Daoy (cell line): ENCODE results near the gene LIPC. TPM values are rescaled to one million over a fixed set of nuclear protein-coding genes. Genes with fewer than 3 reads are reported as not detected.
"Not testable (repeated sequence)": the region's sequence is repeated elsewhere in the genome, so short reads cannot be mapped to it uniquely, and the experiment has no call there.

Experiments
- DNase-seq: peaks from one replicate; pipeline ENCODE4 v3.0.0-alpha.2; 2015; ENCODE audit warnings: low read depth
- total RNA-seq: library from RNA; depleted of rRNA; stranded (reverse); fragments of >200 nt; shearing (Covaris generic); gene quantifications from 2 replicates; pipeline ENCODE4 v1.2.3, GENCODE V29; 2014

Gene LIPC
- total RNA-seq, 1 experiment from 2014 or later, result 0.74 TPM

DNA sequence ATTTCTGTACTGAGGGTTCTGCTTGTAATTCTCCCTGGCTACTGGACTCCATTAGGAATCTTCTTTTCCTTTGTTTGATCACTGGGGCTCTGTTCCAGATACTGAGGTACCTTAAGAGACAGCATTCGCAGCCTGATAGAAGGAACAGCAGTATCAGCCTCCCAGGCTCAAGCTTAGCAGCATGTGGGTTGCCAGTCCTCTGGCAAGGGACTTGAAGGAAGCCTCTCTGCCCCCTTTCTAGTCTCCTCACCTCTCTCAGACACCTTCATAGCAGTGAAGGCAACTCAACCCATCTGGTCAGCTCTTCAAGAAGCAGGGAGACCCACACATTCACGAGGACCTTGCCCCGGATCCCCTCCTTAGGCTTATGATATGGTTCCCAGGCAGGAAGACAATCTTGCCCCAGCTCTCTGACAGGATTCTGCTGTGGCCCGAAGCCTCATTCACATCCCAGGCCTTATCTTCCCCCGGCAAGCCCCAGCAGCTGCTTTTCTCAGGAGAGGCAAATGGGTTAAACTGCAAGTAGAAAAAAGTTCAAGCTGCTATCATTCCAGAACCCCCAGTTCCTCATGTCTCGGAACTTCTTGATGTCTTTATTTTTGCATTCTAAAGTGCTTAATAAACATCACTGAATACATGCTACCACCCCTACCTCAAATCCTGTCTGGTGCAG, 153.1 kb downstream of the LIPC start:
- no peak for DNase-seq

DNA sequence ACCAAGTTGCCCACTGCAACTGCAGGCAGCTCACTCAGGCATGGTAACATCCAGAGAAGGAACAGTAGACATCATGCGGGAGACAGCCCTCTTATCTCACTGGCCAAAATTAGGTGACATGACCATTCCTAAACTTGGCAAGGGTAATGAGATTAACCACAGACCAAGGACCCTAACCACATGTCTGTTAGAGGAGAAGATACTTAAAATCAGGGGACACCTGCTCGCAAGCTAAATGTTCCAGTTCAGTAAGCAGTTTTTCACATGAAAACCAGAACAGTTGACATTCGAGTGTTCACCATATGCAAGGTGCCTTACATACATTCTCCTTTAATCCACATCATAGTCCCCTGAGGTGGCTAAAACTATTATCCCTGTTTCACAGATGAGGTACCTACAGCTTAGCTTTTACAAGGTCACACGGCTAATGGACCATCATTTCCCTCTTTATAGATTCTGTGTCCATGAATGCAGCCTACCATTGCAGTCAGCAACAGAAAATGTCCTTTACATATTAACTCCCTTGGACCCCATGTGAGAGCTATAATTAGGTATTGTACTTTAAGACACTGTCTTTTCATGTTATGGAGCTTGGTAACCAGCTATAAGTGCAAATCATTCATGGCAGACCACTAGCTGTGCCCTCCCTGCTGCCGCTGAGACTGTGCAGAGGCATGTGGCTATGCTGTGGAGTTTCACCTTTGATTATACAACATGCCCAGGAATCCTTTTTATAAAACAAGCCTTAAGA, 154.1 kb downstream of the LIPC start:
- DNase-seq, result no peak

DNA sequence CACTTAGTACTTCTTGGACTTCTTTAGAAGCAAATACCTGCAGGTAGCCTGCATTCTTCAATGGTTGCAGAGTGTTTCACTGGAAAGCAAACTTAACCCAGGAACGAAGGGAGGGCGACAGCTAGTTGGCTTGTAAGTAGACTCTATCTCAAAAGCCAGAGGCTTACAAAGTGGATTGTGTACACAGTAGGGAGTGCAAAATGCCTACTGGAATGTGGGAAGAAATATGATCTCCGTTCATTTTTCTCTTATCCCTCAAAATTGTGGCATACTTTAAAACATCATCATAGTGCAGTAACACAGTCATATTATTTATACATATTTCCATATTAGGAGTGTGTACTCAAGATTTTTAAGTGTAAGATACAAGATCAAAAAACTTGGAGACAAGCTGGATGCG, 155.7 kb downstream of the LIPC start:
- DNase-seq, result no peak

DNA sequence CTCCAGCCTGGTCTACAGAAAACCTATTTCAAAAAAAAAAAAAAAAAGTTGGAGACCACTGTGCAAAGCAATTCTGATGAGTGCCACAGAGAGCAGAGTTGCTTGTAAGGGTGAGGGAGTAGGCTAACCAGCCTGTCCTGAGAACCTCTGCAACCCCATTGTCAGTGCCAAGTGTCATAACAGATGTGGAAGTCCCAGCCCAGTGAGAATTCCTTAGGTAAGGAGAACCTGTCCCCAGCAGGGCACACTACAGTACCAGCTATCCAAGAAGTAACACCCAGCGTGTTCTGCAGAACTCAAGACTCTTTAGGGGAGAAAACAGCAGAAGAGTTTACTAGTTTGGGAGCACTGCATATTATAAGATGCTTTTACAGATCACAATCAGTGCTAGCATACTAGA, 156.3 kb downstream of the LIPC start:
- no peak for DNase-seq

DNA sequence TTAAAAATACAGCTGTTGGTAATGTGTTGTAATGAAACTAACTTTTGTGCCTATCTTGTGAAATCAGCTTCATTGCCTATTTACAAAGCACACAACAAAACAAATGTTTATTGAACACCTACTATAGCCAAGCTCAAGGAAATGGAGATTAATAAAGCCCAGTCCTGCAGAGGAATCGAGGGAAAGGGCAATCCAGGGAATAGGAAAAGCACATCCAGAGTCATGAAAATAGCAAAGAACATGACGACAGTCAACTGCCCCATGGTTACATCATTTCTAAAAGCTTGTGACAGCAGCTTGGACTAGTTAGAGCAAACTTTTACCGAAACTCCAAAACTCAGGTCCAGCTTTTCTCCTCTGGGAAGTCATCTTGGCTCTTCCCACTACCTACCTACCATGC, 157.3 kb downstream of the LIPC start:
- DNase-seq, result no peak

DNA sequence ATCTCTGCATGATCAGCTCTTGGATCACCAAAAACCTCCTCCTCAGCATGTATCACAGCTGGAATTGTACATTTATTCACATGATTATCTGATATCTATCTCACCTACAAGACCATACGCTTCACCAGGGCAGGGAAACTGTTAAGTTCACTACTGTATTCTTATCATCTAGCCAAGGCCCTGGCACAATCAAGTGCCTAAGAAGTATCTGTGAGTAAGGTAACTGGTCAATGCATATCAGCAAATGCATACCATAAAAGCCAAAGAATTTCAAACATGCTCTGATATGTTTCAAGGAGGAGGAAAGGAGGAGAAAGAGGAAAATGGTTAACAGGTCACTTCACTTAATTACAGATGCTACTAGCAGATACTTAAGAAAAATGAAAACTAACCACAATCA, 158.4 kb downstream of the LIPC start:
- no peak for DNase-seq

DNA sequence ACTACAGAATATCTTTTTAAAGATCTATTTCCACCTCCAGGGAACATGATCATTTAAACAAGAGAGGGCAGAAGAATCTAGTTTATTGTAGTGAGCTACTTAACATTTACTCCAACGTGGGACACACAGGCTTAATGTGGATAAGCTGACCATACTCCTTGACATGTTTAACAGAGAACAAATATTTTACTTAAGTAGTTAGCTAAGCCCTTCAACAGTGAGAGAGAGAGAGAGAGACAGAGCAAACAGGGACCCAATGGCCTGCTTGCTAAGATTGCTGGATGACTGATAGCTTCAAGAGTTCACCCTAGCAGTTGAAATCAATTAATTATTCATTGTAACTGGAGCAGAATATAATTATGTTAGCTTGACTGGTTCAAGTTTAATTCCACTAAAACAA, 159.1 kb downstream of the LIPC start:
- no peak for DNase-seq

DNA sequence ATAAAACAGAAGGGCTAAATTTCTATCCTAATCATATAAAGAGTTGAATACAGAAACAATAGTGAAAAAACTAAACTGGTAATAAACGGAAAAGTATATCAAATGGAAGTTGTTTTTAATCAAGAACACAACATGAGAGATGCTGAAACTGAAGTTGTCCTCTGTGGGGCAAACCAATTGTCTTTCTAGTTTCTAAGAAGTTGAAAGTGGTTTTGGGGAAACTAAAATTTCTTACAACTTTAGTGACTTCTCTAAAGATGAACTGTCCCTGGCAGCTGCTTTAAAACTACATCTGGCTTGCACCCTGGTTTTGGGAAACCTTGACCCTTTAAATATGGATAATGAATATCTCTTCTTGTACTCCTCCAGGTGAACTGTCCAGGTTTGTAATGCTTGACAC, 162.1 kb downstream of the LIPC start:
- no peak for DNase-seq

DNA sequence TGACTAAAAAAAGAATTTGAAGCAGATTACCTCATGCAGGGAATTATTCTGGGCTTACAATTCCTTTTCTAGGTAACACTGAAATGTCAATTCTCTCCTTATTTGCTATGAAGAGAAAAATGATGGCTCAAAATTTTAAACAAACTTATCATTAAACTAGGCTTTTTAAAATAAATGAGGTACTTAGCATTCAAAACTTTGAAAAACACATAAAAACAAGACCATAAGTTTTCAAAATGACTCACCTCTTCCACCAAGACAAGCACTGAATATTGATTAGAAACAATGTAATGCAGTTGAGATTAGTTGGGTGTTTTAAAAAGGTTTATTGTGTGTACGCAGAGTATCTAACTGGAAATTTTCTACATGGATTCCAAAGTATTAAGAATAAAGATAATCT, 163.1 kb downstream of the LIPC start:
- DNase-seq, result no peak

DNA sequence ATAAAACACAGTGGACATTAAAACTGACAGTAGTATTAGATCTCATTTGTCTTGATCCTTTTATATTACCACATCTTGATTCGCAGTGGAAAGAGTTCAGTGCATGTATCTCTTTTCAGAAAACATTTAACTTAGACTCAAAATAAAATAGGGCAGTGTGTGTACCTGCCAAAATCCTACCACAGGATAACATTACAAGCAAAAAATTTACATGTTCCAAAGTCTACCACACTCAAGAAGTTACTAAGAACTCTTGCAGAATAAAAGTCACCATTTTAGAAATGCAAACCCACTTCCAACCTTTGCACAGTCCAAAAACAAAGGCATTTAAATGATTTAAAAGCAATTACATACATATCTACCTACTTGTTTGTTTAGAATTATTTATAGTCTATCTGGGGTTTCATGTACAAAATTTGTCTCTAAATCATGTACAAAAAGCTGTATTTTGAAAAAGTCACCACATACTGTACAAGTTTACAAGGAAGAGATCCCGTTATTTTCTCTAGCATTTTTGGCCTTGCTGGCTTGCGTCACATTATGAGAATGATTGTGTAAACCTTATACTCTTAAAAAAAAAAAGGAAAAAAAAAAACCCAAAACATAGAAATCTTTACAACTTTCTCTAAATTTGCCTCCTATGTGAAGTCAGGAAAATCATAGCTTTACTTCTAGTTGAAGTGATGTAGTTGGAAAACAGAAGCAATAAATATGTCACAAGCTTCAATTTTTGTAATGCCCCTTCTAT, 163.9 kb downstream of the LIPC start:
- no peak for DNase-seq

DNA sequence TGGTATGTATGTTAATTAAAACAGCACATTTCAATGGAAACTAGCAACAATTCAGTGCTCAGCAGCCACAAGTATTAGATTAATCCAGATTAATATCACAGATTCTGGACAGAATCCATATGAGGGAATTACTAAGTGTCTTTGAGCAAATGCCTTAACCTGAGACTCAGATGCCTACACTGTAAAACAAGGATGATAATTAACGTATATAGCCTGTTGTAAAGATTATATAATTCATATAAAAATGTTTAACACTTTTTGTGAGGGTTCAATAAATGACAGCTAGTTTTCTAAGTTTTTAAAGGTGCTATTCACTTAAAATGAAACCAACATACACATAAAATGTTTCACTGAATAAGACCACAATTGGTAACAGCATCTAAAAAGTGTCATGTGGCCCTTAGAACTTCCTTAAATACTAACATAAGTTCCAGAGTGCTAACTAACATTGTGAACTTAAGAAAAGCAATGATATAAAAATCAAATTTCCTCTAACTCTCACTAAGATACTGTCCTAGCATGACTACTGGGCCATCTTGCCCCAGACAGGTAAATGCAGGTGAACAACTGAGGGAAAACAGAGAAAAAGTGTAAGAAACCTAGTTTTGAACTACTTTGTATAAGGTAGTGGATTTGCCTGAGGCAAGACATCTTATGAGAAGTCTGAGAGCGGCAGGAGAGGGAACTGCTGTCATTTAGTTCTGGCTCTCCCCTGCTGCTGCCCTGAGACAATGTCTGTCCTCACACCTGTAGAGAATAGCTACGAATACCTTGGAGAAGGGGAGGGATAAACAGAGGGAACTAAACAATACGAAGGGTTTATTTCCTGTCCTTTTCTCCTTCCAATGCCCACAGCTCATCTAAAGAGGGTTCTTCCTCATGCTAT, 166.4 kb downstream of the LIPC start:
- DNase-seq, result no peak

DNA sequence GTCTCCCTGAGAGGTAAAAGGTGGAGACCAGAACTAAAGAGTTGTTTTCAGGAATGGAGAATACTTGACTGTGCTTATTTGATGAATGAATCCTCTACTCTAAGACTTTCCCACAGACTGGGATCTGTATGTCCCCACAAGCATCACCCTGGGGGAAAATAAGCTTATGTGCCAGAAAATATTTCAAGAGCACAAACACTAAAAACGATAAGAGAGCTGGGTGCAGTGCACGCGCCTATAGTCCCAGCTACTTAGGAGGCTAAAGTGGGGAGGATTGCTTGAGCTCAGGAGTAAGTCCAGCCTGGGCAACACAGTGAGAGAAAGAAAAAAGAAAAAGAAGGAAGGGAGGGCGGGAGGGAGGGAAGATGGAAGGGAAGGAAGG, 167.0 kb downstream of the LIPC start:
- no peak for DNase-seq

DNA sequence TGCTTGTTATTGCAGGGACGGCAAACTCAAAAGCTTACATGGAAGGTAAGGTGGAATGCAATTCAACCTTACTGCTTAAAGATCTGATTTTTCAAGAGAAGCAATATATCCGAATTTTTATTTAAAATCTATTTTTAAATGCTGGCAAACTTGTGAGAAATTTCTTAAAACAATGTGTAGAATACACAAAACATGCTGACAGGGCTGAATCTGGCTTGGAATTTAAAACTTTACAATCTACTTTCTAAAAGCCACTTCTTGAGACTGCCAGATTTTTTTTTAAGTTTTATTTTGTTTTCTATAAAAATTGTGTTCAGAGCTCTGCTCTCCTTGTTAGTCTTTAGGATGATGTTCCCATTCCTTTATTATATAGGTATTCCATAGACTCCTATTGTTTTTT, 171.0 kb downstream of the LIPC start:
- DNase-seq, result no peak

DNA sequence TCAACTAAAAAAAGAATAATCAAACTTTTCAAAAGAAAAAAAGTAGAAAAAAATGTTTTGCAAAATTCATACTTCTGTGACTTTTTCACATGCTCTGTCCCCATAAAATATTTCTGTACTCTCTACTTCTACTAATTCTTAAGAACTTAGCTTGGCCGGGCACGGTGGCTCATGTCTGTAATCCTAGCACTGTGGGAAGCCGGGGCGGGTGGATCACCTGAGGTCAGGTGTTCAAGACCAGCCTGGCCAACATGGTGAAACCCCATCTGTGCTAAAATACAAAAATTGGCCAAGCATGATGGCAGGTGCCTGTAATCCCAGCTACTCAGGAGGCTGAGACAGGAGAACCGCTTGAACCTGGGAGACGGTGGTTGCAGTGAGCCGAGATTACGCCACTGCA, 172.1 kb downstream of the LIPC start:
- not testable (repeated sequence) for DNase-seq

DNA sequence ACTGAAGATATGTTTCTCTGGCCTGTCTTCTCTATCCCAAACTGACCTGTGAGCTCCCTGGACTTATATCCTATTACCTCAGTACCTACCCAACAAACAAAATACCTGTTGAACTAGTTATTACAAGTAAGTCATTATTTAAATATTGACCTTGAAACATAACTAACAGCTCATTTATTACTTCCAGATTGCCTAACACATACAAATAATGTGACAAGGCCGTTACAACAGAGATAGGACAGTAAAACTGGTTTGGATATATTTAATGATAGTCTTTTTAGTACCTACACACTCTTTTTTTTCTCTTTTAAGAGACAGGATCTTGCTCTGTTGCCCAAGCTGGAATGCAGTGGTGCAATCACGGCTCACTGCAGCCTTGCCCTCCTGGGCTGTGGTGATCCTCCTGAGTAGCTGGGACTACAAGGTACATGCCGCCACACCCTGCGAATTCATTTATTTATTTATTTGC, 172.7 kb downstream of the LIPC start:
- DNase-seq, result no peak

DNA sequence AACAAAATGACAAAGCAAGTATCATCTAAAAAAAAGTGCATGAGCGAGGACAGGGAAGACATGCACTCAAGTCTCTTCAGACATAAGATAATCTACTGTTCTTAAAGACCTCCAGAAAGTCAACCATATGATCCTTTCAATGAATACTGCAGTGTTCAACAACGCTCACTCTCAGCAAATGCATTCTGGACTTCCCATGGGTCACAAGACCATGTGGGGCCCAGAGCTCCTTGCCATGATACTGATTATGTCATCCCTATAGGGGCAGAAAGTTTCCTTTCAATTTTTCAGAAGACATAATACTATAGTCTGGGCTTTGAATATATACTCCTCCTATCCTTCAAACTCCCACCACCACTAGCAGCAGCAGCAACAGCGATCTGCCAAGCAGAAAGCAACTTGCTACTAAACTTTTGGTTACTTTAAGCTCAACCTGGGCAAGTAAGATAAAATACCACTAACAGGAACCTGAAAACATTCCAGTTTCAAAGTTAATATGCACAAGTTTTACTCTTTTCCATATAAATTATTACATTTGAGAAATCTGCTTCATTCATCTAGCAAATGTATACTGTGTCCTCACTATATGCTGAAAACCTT, 174.2 kb downstream of the LIPC start:
- no peak for DNase-seq

DNA sequence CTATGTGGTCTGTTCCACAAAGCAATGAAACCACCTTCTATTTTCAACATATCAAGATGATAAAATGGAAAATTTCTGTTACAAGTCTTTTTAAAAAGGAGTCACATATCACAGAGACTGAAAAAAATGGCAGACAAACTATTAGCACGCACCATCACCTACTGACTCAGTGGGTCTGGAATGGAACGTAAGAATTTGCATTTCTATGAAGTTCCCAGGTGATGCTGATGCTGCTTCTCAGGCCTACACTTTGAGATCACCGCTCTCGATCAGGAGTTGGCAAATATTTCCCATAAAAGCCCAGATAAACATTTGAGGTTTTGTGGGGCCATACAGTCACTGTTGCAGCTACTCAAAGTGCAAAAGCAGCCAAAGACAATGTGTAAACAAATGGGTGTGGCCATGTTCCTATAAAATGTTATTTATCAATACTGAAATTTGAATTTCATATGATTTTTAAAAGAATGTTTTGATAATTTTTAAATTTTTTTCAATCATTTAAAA, 174.8 kb downstream of the LIPC start:
- DNase-seq, result no peak

DNA sequence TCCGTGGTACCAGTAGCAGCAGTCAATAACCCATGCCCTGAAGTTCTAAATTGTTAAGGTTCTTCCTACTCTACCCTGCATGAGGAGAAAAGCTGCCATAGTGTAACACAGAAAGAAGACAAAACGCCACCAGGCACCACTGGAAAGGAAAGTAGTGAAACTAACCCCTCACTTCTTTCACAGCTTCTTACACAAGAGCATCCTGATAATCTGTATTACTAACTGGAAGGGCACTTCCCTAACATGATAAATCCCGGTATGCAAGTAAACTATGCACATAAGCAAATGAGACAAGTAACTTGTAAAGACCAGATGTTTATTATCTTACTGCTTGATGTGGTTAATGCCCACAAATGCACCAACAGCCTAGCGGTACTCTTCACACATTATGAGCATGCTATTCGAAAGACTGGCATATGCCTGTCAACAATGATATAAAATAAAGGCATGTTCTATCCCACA, 176.4 kb downstream of the LIPC start:
- no peak for DNase-seq

DNA sequence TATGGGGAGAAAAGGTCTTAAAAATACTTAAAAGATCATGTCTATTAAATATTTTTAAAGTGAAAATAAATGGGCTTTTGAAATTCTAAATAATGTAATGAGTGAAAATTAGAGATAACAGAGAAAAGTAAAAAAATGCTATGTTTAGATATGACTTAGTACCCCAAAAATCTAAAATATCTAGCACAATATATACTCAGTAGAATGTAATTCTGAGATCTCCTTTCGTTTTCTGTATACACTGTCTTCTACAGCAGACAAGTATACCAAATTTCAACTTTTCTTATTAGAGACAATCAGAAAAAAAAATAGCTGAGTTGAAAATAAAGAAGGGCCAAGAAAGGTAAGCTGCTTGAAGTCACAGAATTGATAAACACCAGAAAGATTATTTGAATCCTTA, 176.9 kb downstream of the LIPC start:
- DNase-seq, result no peak

DNA sequence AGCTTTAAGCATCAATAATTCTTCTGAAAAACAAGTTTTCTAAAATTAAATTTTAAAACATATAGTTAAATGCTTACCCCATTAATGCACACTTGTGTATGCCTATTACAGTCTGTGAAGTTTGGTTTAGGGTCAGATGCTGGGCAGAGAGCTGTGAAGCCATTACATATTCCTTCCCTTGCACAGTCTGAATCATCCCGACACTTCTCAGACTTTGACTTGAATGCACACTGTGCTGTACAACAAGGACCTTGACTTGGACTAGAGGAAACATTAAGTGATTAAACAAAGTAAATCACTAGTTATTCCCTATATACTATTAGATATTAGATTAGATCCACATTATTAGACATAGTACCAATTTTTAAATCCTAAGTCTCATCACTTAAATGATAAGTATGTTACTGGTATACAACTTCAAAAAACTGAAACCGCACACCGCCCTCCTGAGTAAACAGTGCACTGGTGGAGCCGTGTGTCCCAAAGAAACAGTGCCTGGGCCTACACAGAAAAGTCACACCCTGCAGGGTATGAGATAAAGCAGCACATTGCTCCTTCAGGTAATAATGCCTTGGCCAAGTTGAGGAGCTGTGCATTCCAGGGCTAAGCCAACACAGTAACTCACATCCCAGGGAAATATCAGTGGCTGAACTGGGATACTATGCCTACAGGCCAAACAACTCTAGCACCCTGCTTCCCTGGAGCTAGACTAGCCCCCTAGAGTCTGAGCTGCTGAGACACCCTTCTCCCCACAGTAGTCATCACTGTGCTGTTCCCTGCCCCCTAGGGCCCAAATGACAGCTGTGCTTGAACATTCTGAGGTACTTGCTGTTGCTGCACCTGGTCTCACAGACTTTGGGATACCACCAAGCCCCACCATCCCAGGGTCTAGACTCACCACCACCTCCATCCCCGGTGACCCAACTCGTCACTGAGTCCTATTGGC, 180.2 kb downstream of the LIPC start:
- DNase-seq, result no peak
